ENCODE measurements around the gene NDUFS6. TPM values are rescaled to one million over a fixed set of nuclear protein-coding genes. Genes with fewer than 3 reads are reported as not detected.
"Not testable (repeated sequence)": the region's sequence is repeated elsewhere in the genome, so short reads cannot be mapped to it uniquely, and the experiment has no call there.

The NDUFS6 gene
- polyA plus RNA-seq, 2 donors = 41.8 to 67.4 TPM

- Histone ChIP-seq H3K27me3 (ENCODE audit: control insufficient read depth in 1 of 2, insufficient read depth in 2 of 2, low read length in 2 of 2) (no peaks in the 10 kb centered on the region), H3K9me3 (ENCODE audit: control insufficient read depth in 2 of 2, insufficient read depth in 1 of 2, low read depth in 1 of 2, low read length in 1 of 2) (no peaks in the 10 kb centered on the region), H3K4me1 (ENCODE audit: control insufficient read depth in 2 of 2, insufficient read depth in 2 of 2, low read length in 1 of 2) (peaks cover 5 to 6% of the 10 kb centered on the region in 2 donors), H3K27ac (ENCODE audit: low read depth in 2 of 2, low read length in 1 of 2) (no peak overlapping the region), H3K36me3 (ENCODE audit: control insufficient read depth in 2 of 2, insufficient read depth in 2 of 2, low read length in 1 of 2) (peaks cover 5 to 20% of the 10 kb centered on the region in 2 donors), H3K4me3 (ENCODE audit: low read depth in 1 of 2, low read length in 2 of 2) (no peak overlapping the region)
- 83 to 87% methylated on average over 8 of the region's 8 CpGs for WGBS, 2 donors
Observed at GRCh38 chr5:1795931-1796330, 5.3 kb upstream of the NDUFS6 start.

GRCh38 chr5:1796371-1797102 is 4.7 kb upstream of the NDUFS6 start:
- H3K9me3 ChIP-seq (ENCODE audit: control insufficient read depth in 2 of 2, insufficient read depth in 1 of 2, low read depth in 1 of 2, low read length in 1 of 2) = no peaks in the 10 kb centered on the region
- no peak overlapping the region for H3K4me3 ChIP-seq (ENCODE audit: low read depth in 1 of 2, low read length in 2 of 2)
- no peak overlapping the region for H3K27ac ChIP-seq (ENCODE audit: low read depth in 2 of 2, low read length in 1 of 2)
- H3K36me3 ChIP-seq (ENCODE audit: control insufficient read depth in 2 of 2, insufficient read depth in 2 of 2, low read length in 1 of 2) = peaks cover 5 to 20% of the 10 kb centered on the region in 2 donors
- 85 to 90% methylated on average over 21 of the region's 21 CpGs for WGBS, 2 donors
- no peaks in the 10 kb centered on the region for H3K27me3 ChIP-seq (ENCODE audit: control insufficient read depth in 1 of 2, insufficient read depth in 2 of 2, low read length in 2 of 2)
- H3K4me1 ChIP-seq (ENCODE audit: control insufficient read depth in 2 of 2, insufficient read depth in 2 of 2, low read length in 1 of 2) = peaks cover 5 to 6% of the 10 kb centered on the region in 2 donors

GRCh38 chr5:1797103-1797800 is 4.0 kb upstream of the NDUFS6 start:
- peaks cover 5 to 6% of the 10 kb centered on the region in 2 donors for H3K4me1 ChIP-seq (ENCODE audit: control insufficient read depth in 2 of 2, insufficient read depth in 2 of 2, low read length in 1 of 2)
- H3K27me3 ChIP-seq (ENCODE audit: control insufficient read depth in 1 of 2, insufficient read depth in 2 of 2, low read length in 2 of 2) = no peaks in the 10 kb centered on the region
- no peak overlapping the region for H3K27ac ChIP-seq (ENCODE audit: low read depth in 2 of 2, low read length in 1 of 2)
- H3K9me3 ChIP-seq (ENCODE audit: control insufficient read depth in 2 of 2, insufficient read depth in 1 of 2, low read depth in 1 of 2, low read length in 1 of 2) = no peaks in the 10 kb centered on the region
- H3K36me3 ChIP-seq (ENCODE audit: control insufficient read depth in 2 of 2, insufficient read depth in 2 of 2, low read length in 1 of 2) = peaks cover 5 to 20% of the 10 kb centered on the region in 2 donors
- 92 to 93% methylated on average over 18 of the region's 18 CpGs for WGBS, 2 donors
- no peak overlapping the region for H3K4me3 ChIP-seq (ENCODE audit: low read depth in 1 of 2, low read length in 2 of 2)

GRCh38 chr5:1797855-1798254 is 3.4 kb upstream of the NDUFS6 start:
- 84 to 90% methylated on average over 11 of the region's 11 CpGs for WGBS, 2 donors
- no peaks in the 10 kb centered on the region for H3K27me3 ChIP-seq (ENCODE audit: control insufficient read depth in 1 of 2, insufficient read depth in 2 of 2, low read length in 2 of 2)
- no peaks in the 10 kb centered on the region for H3K9me3 ChIP-seq (ENCODE audit: control insufficient read depth in 2 of 2, insufficient read depth in 1 of 2, low read depth in 1 of 2, low read length in 1 of 2)
- H3K4me3 ChIP-seq (ENCODE audit: low read depth in 1 of 2, low read length in 2 of 2) = no peak overlapping the region
- peaks cover 5 to 6% of the 10 kb centered on the region in 2 donors for H3K4me1 ChIP-seq (ENCODE audit: control insufficient read depth in 2 of 2, insufficient read depth in 2 of 2, low read length in 1 of 2)
- H3K27ac ChIP-seq (ENCODE audit: low read depth in 2 of 2, low read length in 1 of 2) = no peak overlapping the region
- peaks cover 5 to 20% of the 10 kb centered on the region in 2 donors for H3K36me3 ChIP-seq (ENCODE audit: control insufficient read depth in 2 of 2, insufficient read depth in 2 of 2, low read length in 1 of 2)

- 85 to 87% methylated on average over 16 of the region's 16 CpGs for WGBS, 2 donors
- not testable (repeated sequence) for H3K4me1 ChIP-seq (ENCODE audit: control insufficient read depth in 2 of 2, insufficient read depth in 2 of 2, low read length in 1 of 2); H3K27me3 ChIP-seq (ENCODE audit: control insufficient read depth in 1 of 2, insufficient read depth in 2 of 2, low read length in 2 of 2); H3K27ac ChIP-seq (ENCODE audit: low read depth in 2 of 2, low read length in 1 of 2); H3K9me3 ChIP-seq (ENCODE audit: control insufficient read depth in 2 of 2, insufficient read depth in 1 of 2, low read depth in 1 of 2, low read length in 1 of 2)
- H3K4me3 ChIP-seq (ENCODE audit: low read depth in 1 of 2, low read length in 2 of 2) = peak overlapping the region in 1 of 2 donors; percentile 81
- H3K36me3 ChIP-seq (ENCODE audit: control insufficient read depth in 2 of 2, insufficient read depth in 2 of 2, low read length in 1 of 2) = peaks cover 5 to 23% of the 10 kb centered on the region in 2 donors
Observed at GRCh38 chr5:1798589-1798988, 2.6 kb upstream of the NDUFS6 start.

GRCh38 chr5:1799110-1799601 is 2.1 kb upstream of the NDUFS6 start:
- peaks cover 5 to 6% of the 10 kb centered on the region in 2 donors for H3K4me1 ChIP-seq (ENCODE audit: control insufficient read depth in 2 of 2, insufficient read depth in 2 of 2, low read length in 1 of 2)
- H3K27ac ChIP-seq (ENCODE audit: low read depth in 2 of 2, low read length in 1 of 2) = peak overlapping the region; percentile 41 to 88
- H3K27me3 ChIP-seq (ENCODE audit: control insufficient read depth in 1 of 2, insufficient read depth in 2 of 2, low read length in 2 of 2) = no peaks in the 10 kb centered on the region
- no peaks in the 10 kb centered on the region for H3K9me3 ChIP-seq (ENCODE audit: control insufficient read depth in 2 of 2, insufficient read depth in 1 of 2, low read depth in 1 of 2, low read length in 1 of 2)
- peak overlapping the region; percentile 81 to 99 for H3K4me3 ChIP-seq (ENCODE audit: low read depth in 1 of 2, low read length in 2 of 2)
- WGBS, 2 donors = 0 to 1% methylated on average over 32 to 35 of the region's 35 CpGs
- peaks cover 5 to 28% of the 10 kb centered on the region in 2 donors for H3K36me3 ChIP-seq (ENCODE audit: control insufficient read depth in 2 of 2, insufficient read depth in 2 of 2, low read length in 1 of 2)

- peaks cover 5 to 6% of the 10 kb centered on the region in 2 donors for H3K4me1 ChIP-seq (ENCODE audit: control insufficient read depth in 2 of 2, insufficient read depth in 2 of 2, low read length in 1 of 2)
- H3K9me3 ChIP-seq (ENCODE audit: control insufficient read depth in 2 of 2, insufficient read depth in 1 of 2, low read depth in 1 of 2, low read length in 1 of 2) = no peaks in the 10 kb centered on the region
- WGBS, 2 donors = 2 to 3% methylated on average over 68 of the region's 68 CpGs
- H3K27ac ChIP-seq (ENCODE audit: low read depth in 2 of 2, low read length in 1 of 2) = peak within 1 kb of the TSS; percentile 69 to 88
- peaks cover 5 to 33% of the 10 kb centered on the region in 2 donors for H3K36me3 ChIP-seq (ENCODE audit: control insufficient read depth in 2 of 2, insufficient read depth in 2 of 2, low read length in 1 of 2)
- peak within 1 kb of the TSS; percentile 81 to 99 for H3K4me3 ChIP-seq (ENCODE audit: low read depth in 1 of 2, low read length in 2 of 2)
- no peaks in the 10 kb centered on the region for H3K27me3 ChIP-seq (ENCODE audit: control insufficient read depth in 1 of 2, insufficient read depth in 2 of 2, low read length in 2 of 2)
Observed at GRCh38 chr5:1799602-1800471, 1.4 kb upstream of the NDUFS6 start, which contains the start of gene MRPL36. MRPL36 (minus strand) TSS chr5:1799837; CDS start chr5:1798935, 902 bp downstream.

- Histone ChIP-seq H3K4me1 (ENCODE audit: control insufficient read depth in 2 of 2, insufficient read depth in 2 of 2, low read length in 1 of 2) (peaks cover 3 to 5% of the 10 kb centered on the region in 2 donors), H3K4me3 (ENCODE audit: low read depth in 1 of 2, low read length in 2 of 2) (peak overlapping the region; percentile 81 to 99), H3K27ac (ENCODE audit: low read depth in 2 of 2, low read length in 1 of 2) (peak overlapping the region; percentile 69 to 88), H3K9me3 (ENCODE audit: control insufficient read depth in 2 of 2, insufficient read depth in 1 of 2, low read depth in 1 of 2, low read length in 1 of 2) (no peaks in the 10 kb centered on the region), H3K27me3 (ENCODE audit: control insufficient read depth in 1 of 2, insufficient read depth in 2 of 2, low read length in 2 of 2) (no peaks in the 10 kb centered on the region), H3K36me3 (ENCODE audit: control insufficient read depth in 2 of 2, insufficient read depth in 2 of 2, low read length in 1 of 2) (peaks cover 9 to 34% of the 10 kb centered on the region in 2 donors)
- 2 to 3% methylated on average over 28 of the region's 28 CpGs for WGBS, 2 donors
Observed at GRCh38 chr5:1800472-1801221, 560 bp upstream of the NDUFS6 start.

All from esophagus (tissue), 2 donors.